DND-41 (cell line): ENCODE measurements around the gene MSH3.

Experiments used
- EZH2 ChIP-seq: IDR thresholded peaks from 3 replicates; pipeline ENCODE4 v1.6.1; 2012; ENCODE audit warnings: borderline replicate concordance, low read depth, mild to moderate bottlenecking, moderate library complexity, low read length, inconsistent platforms; ENCODE audit not compliant: severe bottlenecking
- TF ChIP-seq, protein P1 (sequence below): IDR thresholded peaks from 2 replicates; pipeline ENCODE4 v1.5.1; 2012; ENCODE audit warnings: borderline replicate concordance, low read length, moderate library complexity, mild to moderate bottlenecking; ENCODE audit not compliant: poor library complexity, severe bottlenecking; ENCODE audit errors: extremely low read depth

DNA sequence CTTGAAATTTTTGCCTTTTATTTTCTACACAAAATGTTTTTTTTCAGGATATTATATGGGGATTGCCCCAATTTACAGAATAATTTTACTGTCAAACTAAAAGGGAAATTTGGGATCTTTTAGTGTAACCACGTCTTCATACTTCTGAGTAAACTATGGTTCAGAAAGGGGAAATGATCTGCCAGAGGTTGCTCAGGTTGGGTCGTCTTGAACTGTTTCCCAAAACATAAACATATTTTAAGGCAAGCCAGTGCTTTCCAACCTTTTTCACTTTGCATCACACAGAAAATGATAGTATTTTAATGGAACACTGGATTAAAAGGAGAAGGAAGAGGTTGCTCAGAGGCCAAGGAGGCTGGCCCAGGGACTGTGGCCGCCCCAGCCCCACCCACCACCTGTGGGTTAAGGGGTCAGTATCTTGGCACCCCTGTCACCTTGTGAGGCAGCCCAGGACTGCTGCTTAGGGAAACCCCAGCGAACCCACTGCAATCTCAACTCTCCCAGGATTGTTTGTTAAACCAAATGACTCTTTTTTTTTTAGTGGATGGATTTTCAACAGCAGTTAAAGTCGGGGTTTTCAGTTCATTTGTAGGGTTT lies 143.1 kb downstream of the MSH3 start:
- TF ChIP-seq, protein P1, sequence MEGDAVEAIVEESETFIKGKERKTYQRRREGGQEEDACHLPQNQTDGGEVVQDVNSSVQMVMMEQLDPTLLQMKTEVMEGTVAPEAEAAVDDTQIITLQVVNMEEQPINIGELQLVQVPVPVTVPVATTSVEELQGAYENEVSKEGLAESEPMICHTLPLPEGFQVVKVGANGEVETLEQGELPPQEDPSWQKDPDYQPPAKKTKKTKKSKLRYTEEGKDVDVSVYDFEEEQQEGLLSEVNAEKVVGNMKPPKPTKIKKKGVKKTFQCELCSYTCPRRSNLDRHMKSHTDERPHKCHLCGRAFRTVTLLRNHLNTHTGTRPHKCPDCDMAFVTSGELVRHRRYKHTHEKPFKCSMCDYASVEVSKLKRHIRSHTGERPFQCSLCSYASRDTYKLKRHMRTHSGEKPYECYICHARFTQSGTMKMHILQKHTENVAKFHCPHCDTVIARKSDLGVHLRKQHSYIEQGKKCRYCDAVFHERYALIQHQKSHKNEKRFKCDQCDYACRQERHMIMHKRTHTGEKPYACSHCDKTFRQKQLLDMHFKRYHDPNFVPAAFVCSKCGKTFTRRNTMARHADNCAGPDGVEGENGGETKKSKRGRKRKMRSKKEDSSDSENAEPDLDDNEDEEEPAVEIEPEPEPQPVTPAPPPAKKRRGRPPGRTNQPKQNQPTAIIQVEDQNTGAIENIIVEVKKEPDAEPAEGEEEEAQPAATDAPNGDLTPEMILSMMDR, result no peak
- no peak for TF ChIP-seq EZH2
